Loucy (cell line): Measurements from ENCODE around the gene CDH13.

ENCODE experiments used
- H2AFZ ChIP-seq: fragments of 200-600 bp; sonication (generic); 2 replicates; pipeline ENCODE4 v1.6.0; 2016; ENCODE audit warnings: antibody characterized with exemption, mild to moderate bottlenecking, low read length, moderate library complexity
- H3F3A ChIP-seq: fragments of 200-600 bp; 2 replicates; pipeline ENCODE4 v1.6.0; 2016; ENCODE audit warnings: antibody characterized with exemption, low read depth, mild to moderate bottlenecking
- H3K27me3 ChIP-seq: fragments of 200-600 bp; sonication (generic); 2 replicates; pipeline ENCODE4 v1.6.1; 2014; ENCODE audit warnings: low read length, mild to moderate bottlenecking; ENCODE audit not compliant: insufficient read depth, poor library complexity, severe bottlenecking
- H3K36me3 ChIP-seq: fragments of 200-600 bp; sonication (generic); 2 replicates; pipeline ENCODE4 v1.6.1; 2016; ENCODE audit warnings: low read length; ENCODE audit not compliant: insufficient read depth
- H3K4me1 ChIP-seq: fragments of 200-600 bp; sonication (generic); 2 replicates; pipeline ENCODE4 v1.5.1; 2014; ENCODE audit warnings: low read length, mild to moderate bottlenecking; ENCODE audit not compliant: insufficient read depth, poor library complexity, severe bottlenecking
- H3K4me2 ChIP-seq: fragments of 200-600 bp; sonication (generic); 2 replicates; pipeline ENCODE4 v1.6.0; 2014; ENCODE audit warnings: antibody characterized with exemption, low read length, low read depth, mild to moderate bottlenecking; ENCODE audit not compliant: poor library complexity, severe bottlenecking
- H3K4me3 ChIP-seq: fragments of 200-600 bp; sonication (generic); 2 replicates; pipeline ENCODE4 v1.5.1; 2014; ENCODE audit warnings: low read length, mild to moderate bottlenecking, mixed read lengths; ENCODE audit not compliant: poor library complexity, severe bottlenecking
- H3K79me2 ChIP-seq: fragments of 200-600 bp; sonication (generic); 2 replicates; pipeline ENCODE4 v1.6.1; 2014; ENCODE audit warnings: low read length; ENCODE audit not compliant: insufficient read depth
- H3K9ac ChIP-seq: fragments of 200-600 bp; sonication (generic); 2 replicates; pipeline ENCODE4 v1.6.0; 2014; ENCODE audit warnings: mild to moderate bottlenecking, low read depth, low read length, moderate library complexity; ENCODE audit not compliant: poor library complexity, severe bottlenecking
- H3K9me2 ChIP-seq: fragments of 200-600 bp; sonication (generic); replicated peaks from 2 replicates; pipeline ENCODE4 v1.6.1; 2016; ENCODE audit warnings: low read depth, low read length, mixed read lengths
- H3K9me3 ChIP-seq: fragments of 200-600 bp; sonication (generic); 2 replicates; pipeline ENCODE4 v1.6.1; 2014; ENCODE audit warnings: mild to moderate bottlenecking, antibody characterized with exemption, low read length, low read depth; ENCODE audit not compliant: insufficient read depth
- H4K20me1 ChIP-seq: fragments of 200-600 bp; sonication (generic); 2 replicates; pipeline ENCODE4 v1.6.0; 2014; ENCODE audit warnings: antibody characterized with exemption, low read length, mild to moderate bottlenecking; ENCODE audit not compliant: insufficient read depth, poor library complexity, severe bottlenecking
- CTCF ChIP-seq: fragments of 200-600 bp; sonication (generic); conservative IDR thresholded peaks from 2 replicates; pipeline ENCODE4 v1.5.1; 2014; ENCODE audit warnings: mild to moderate bottlenecking, antibody characterized with exemption, low read length
- EZH2phosphoT487 ChIP-seq: fragments of 200-600 bp; IDR thresholded peaks from 2 replicates; pipeline ENCODE4 v1.6.1; 2018; ENCODE audit warnings: antibody characterized with exemption, mild to moderate bottlenecking, moderate library complexity, borderline replicate concordance

Gene CDH13

DNA sequence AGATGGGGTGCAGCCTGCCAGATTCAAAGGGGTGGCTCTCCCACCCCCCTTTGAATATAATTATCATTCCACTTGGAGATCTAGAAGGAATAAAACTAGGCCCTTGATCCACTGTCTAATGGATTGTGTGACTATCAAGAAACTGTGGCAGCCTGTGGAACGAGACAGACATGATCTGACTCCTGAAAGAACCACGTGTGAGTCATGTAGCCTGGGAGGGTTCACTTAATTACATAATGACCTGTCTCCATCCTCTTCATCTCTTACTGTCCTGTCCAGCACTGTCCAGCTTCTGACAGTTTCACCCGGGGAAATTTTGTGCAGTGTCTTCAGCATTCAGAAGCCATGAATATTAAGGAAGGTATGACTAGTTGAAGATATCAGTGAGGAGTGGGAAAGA is 43.3 kb upstream of the CDH13 start:
- TF ChIP-seq EZH2phosphoT487 (no peak), CTCF (no peak)
- Histone ChIP-seq H3K79me2 (no peaks in the 10 kb centered on the region), H3K4me2 (no peak overlapping the region), H3K36me3 (no peaks in the 10 kb centered on the region), H3K9me2 (no peaks in the 10 kb centered on the region), H3K27me3 (no peaks in the 10 kb centered on the region), H3F3A (no peaks in the 10 kb centered on the region), H4K20me1 (no peaks in the 10 kb centered on the region), H3K4me3 (no peak overlapping the region), H3K9ac (no peak overlapping the region), H3K9me3 (no peaks in the 10 kb centered on the region), H3K4me1 (no peaks in the 10 kb centered on the region), H2AFZ (no peak overlapping the region)

DNA sequence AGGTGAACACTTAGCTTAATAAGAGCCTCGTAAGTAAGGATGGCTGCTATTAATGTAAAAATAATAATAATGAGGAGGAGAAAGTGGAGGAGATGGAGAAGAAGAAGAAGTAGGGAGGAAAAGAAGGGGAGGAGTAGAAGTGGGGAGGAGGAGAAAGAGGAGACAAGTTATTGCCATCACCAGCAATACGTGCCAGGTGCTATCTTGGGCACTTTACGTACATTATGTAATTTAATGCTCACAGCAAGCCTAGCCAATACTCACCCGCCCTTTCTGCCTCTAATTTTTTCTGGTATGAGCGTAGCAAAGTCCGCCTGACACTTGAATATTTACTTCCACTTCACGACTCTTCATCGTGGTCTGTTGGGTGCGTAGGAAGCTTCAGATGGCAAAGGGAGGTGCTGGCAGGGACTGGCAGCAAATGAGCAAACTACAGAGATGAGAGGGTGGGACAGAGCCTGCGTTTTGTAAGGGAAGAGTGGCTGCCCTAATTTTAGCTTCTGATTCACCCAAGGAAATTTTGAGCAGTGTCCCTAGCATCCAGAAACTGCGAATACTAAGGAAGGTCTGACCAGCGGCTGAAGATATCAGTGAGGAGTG is 42.1 kb upstream of the CDH13 start:
- Histone ChIP-seq H3K9ac (no peak overlapping the region), H4K20me1 (no peaks in the 10 kb centered on the region), H2AFZ (no peak overlapping the region), H3K4me2 (no peak overlapping the region), H3F3A (no peaks in the 10 kb centered on the region), H3K27me3 (no peaks in the 10 kb centered on the region), H3K79me2 (no peaks in the 10 kb centered on the region), H3K9me3 (no peaks in the 10 kb centered on the region), H3K9me2 (no peaks in the 10 kb centered on the region), H3K36me3 (no peaks in the 10 kb centered on the region), H3K4me3 (no peak overlapping the region), H3K4me1 (no peaks in the 10 kb centered on the region)
- no peak for TF ChIP-seq CTCF
- no peak for TF ChIP-seq EZH2phosphoT487

- no peak overlapping the region for H3K9ac ChIP-seq
- no peaks in the 10 kb centered on the region for H3K9me3 ChIP-seq
- no peak overlapping the region for H3K4me2 ChIP-seq
- H4K20me1 ChIP-seq, result no peaks in the 10 kb centered on the region
- no peaks in the 10 kb centered on the region for H3K36me3 ChIP-seq
- H3F3A ChIP-seq, result no peaks in the 10 kb centered on the region
- no peak overlapping the region for H2AFZ ChIP-seq
- H3K9me2 ChIP-seq, result no peaks in the 10 kb centered on the region
- H3K27me3 ChIP-seq, result no peaks in the 10 kb centered on the region
- no peak overlapping the region for H3K4me3 ChIP-seq
- no peaks in the 10 kb centered on the region for H3K79me2 ChIP-seq
- H3K4me1 ChIP-seq, result no peaks in the 10 kb centered on the region
- TF ChIP-seq EZH2phosphoT487, result no peak
- no peak for TF ChIP-seq CTCF
Observed at GRCh38 chr16:82585675-82586074, 41.1 kb upstream of the CDH13 start.
